HG03064 (cell line): ENCODE measurements around the gene SETD3.

Source experiments
- ATAC-seq: cut with Tn5 transposase; IDR thresholded peaks from one replicate; pipeline ENCODE4 v1.9.1; 2021; ENCODE audit warnings: low read depth; ENCODE audit not compliant: unreplicated experiment

The SETD3 gene

GRCh38 chr14:99380402-99380801 lies 100.3 kb downstream of the SETD3 start:
- no peak for ATAC-seq

- ATAC-seq: no peak
Measured at GRCh38 chr14:99378782-99379214, 101.9 kb downstream of the SETD3 start.

- no peak for ATAC-seq
Measured at GRCh38 chr14:99377951-99378350, 102.7 kb downstream of the SETD3 start.

GRCh38 chr14:99374964-99375363 lies 105.7 kb downstream of the SETD3 start:
- ATAC-seq: no peak

GRCh38 chr14:99363616-99364290 lies 116.9 kb downstream of the SETD3 start:
- ATAC-seq: no peak

- ATAC-seq: no peak
Measured at GRCh38 chr14:99363051-99363450, 117.6 kb downstream of the SETD3 start.

- ATAC-seq: no peak
Measured at GRCh38 chr14:99361596-99362215, 119.0 kb downstream of the SETD3 start.

- ATAC-seq: no peak
Measured at GRCh38 chr14:99360774-99361595, 119.7 kb downstream of the SETD3 start.

- no peak for ATAC-seq
Measured at GRCh38 chr14:99359906-99360305, 120.8 kb downstream of the SETD3 start.

GRCh38 chr14:99357916-99358390 lies 122.7 kb downstream of the SETD3 start:
- ATAC-seq: no peak

GRCh38 chr14:99357151-99357915 lies 123.3 kb downstream of the SETD3 start:
- no peak for ATAC-seq

- no peak for ATAC-seq
Measured at GRCh38 chr14:99356031-99356608, 124.5 kb downstream of the SETD3 start.

- ATAC-seq: no peak
Measured at GRCh38 chr14:99354166-99354875, 126.3 kb downstream of the SETD3 start.

- ATAC-seq: no peak
Measured at GRCh38 chr14:99352688-99353280, 127.9 kb downstream of the SETD3 start.

GRCh38 chr14:99351166-99352007 lies 129.3 kb downstream of the SETD3 start:
- ATAC-seq: no peak

- ATAC-seq: no peak
Measured at GRCh38 chr14:99350751-99351150, 129.9 kb downstream of the SETD3 start.

- no peak for ATAC-seq
Measured at GRCh38 chr14:99349721-99350495, 130.8 kb downstream of the SETD3 start.
